ENCODE data around the gene ZNF76. TPM values are rescaled to one million over a fixed set of nuclear protein-coding genes. Genes with fewer than 3 reads are reported as not detected.

Gene ZNF76
- total and polyA plus RNA-seq, 2 of the 13 experiments (the other 11 are each of a cell fraction or from before 2014, with no cell fraction given): 13.2 to 26.4 TPM

- TF ChIP-seq KDM2A (CRISPR knock-in tag; IDR thresholded peaks at IDR 0.05; ENCODE audit: borderline replicate concordance, low read depth) (peak; percentile 94), SRF (IDR thresholded peaks at IDR 0.05; ENCODE audit: low read depth, low read length) (no peak), NAIF1 (CRISPR knock-in tag; IDR thresholded peaks at IDR 0.05; ENCODE audit: borderline replicate concordance) (peak; percentile 89; the same call in 1 of the 2 replicates), GLI4 (CRISPR knock-in tag; IDR thresholded peaks at IDR 0.05; ENCODE audit: borderline replicate concordance) (no peak), KDM4B (CRISPR knock-in tag; IDR thresholded peaks at IDR 0.05) (0 out of 2 replicates have a peak, but pooled peaks have one; percentile 78), ZNF337 (CRISPR knock-in tag; IDR thresholded peaks at IDR 0.05; ENCODE audit: borderline replicate concordance, low read depth) (peak; percentile 92; the same call in 1 of the 2 replicates), FOXA3 (CRISPR knock-in tag; IDR thresholded peaks at IDR 0.05) (peak; percentile 71), NFE2L2 (IDR thresholded peaks at IDR 0.05; ENCODE audit: low read length) (no peak), ZKSCAN1 (IDR thresholded peaks at IDR 0.05; ENCODE audit: low read length) (0 out of 2 replicates have a peak, but pooled peaks have one; percentile 70), KLF6 (CRISPR knock-in tag; IDR thresholded peaks at IDR 0.05) (no peak), HMG20B (CRISPR knock-in tag; conservative IDR thresholded peaks at IDR 0.05) (no peak), ZNF136 (CRISPR knock-in tag; IDR thresholded peaks at IDR 0.05; ENCODE audit: low read depth) (peak; percentile 34; the same call in 1 of the 2 replicates), ZNF773 (CRISPR knock-in tag; IDR thresholded peaks at IDR 0.05; ENCODE audit: borderline replicate concordance) (no peak; the same call in 1 of the 2 replicates), HIVEP1 (CRISPR knock-in tag; IDR thresholded peaks at IDR 0.05) (peak; percentile 78), PLSCR1 (CRISPR knock-in tag; IDR thresholded peaks at IDR 0.05; ENCODE audit: borderline replicate concordance) (no peak), ZNF709 (CRISPR knock-in tag; IDR thresholded peaks at IDR 0.05) (no peak), AKAP8 (CRISPR knock-in tag; IDR thresholded peaks at IDR 0.05) (0 out of 2 replicates have a peak, but pooled peaks have one; percentile 47)
- TF ChIP-seq, protein P1, sequence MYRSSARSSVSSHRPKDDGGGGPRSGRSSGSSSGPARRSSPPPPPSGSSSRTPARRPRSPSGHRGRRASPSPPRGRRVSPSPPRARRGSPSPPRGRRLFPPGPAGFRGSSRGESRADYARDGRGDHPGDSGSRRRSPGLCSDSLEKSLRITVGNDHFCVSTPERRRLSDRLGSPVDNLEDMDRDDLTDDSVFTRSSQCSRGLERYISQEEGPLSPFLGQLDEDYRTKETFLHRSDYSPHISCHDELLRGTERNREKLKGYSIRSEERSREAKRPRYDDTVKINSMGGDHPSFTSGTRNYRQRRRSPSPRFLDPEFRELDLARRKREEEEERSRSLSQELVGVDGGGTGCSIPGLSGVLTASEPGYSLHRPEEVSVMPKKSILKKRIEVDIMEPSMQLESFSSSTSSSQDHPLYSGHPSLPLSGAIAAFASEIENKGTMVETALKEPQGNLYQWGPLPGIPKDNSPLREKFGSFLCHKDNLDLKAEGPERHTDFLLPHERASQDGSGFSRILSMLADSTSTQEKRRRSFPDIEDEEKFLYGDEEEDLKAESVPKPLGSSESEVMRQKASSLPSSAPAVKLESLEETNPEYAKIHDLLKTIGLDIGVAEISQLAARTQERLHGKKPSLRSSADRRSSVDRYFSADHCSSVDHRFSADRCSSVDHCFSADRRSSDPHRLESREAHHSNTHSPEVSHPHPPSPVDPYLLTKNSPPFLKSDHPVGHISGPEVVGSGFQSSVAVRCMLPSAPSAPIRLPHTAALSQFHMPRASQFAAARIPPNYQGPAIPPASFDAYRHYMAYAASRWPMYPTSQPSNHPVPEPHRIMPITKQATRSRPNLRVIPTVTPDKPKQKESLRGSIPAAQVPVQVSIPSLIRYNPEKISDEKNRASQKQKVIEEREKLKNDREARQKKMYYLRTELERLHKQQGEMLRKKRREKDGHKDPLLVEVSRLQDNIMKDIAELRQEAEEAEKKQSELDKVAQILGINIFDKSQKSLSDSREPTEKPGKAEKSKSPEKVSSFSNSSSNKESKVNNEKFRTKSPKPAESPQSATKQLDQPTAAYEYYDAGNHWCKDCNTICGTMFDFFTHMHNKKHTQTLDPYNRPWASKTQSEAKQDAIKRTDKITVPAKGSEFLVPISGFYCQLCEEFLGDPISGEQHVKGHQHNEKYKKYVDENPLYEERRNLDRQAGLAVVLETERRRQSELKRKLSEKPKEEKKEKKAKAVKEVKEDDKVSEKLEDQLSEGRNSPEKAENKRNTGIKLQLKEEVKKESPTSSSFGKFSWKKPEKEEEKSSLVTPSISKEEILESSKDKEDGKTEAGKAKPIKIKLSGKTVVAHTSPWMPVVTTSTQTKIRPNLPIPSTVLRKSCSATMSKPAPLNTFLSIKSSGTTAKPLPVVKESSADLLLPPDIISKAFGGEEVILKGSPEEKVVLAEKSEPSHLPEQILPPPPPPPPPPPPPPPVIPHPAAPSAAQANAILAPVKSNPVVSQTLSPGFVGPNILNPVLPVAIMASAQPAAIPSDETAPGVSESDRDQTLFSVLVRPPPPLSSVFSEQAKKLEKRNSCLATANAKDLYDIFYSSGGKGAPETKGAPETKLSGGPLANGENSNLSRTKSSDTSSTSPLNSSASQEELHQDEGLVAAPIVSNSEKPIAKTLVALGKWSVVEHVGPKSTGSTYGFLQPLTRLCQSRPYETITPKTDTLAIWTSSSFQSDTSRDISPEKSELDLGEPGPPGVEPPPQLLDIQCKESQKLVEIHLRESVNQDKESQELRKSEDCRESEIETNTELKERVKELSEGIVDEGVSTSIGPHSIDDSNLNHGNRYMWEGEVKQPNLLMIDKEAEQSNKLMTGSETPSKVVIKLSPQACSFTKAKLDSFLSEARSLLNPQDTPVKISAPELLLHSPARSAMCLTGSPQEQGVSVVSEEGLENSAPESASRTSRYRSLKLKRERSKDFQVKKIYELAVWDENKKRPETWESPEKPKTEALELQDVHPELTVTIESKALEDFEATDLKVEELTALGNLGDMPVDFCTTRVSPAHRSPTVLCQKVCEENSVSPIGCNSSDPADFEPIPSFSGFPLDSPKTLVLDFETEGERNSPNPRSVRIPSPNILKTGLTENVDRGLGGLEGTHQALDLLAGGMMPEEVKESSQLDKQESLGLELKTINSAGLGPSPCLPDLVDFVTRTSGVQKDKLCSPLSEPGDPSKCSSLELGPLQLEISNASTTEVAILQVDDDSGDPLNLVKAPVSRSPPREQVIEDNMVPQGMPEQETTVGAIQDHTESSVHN (CRISPR knock-in tag; IDR thresholded peaks at IDR 0.05): 0 out of 2 replicates have a peak, but pooled peaks have one; percentile 56
- TF ChIP-seq, protein P2, sequence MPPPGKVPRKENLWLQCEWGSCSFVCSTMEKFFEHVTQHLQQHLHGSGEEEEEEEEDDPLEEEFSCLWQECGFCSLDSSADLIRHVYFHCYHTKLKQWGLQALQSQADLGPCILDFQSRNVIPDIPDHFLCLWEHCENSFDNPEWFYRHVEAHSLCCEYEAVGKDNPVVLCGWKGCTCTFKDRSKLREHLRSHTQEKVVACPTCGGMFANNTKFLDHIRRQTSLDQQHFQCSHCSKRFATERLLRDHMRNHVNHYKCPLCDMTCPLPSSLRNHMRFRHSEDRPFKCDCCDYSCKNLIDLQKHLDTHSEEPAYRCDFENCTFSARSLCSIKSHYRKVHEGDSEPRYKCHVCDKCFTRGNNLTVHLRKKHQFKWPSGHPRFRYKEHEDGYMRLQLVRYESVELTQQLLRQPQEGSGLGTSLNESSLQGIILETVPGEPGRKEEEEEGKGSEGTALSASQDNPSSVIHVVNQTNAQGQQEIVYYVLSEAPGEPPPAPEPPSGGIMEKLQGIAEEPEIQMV (CRISPR knock-in tag; IDR thresholded peaks at IDR 0.05; ENCODE audit: low read depth): peak; percentile 85
These were observed 38.3 kb downstream of the ZNF76 start, which contains the start of gene DEF6 (continued) for GRCh38 chr6:35297601-35298481.
